IMR-90 (cell line): ENCODE results near the gene UNC13A. TPM values are rescaled to one million over a fixed set of nuclear protein-coding genes. Genes with fewer than 3 reads are reported as not detected.

ENCODE experiments used
- ATAC-seq: fragments of 200-7000 bp; cut with Tn5 transposase; 2 replicates; pipeline ENCODE4 v1.9.1; 2020; ENCODE audit warnings: low read depth, mild to moderate bottlenecking, moderate library complexity
- BruUV-seq: library from RNA; stranded (reverse); fragments of 400-500 nt; replicated peaks from 2 replicates; lab custom pipeline; 2021; lab: Mats Ljungman, UMichigan
- CTCF ChIA-PET: fragments of 300-600 bp; formaldehyde crosslinking; extraction: SDS; loops from one replicate; lab custom pipeline; 2021; ENCODE audit warnings: antibody characterized with exemption; lab: Yijun Ruan, JAX
- POLR2A ChIA-PET: fragments of 300-600 bp; sonication (Branson Sonifier 250); formaldehyde crosslinking; loops from one replicate; lab custom pipeline; 2022; ENCODE audit warnings: antibody characterized with exemption; ENCODE audit not compliant: unreplicated experiment; lab: Charles Lee
- DNase-seq: peaks from one replicate; pipeline ENCODE4 v3.0.0; 2013
- H2AFZ ChIP-seq: replicated peaks from 2 replicates; pipeline ENCODE3; 2013; ENCODE audit warnings: low read length, mild to moderate bottlenecking; ENCODE audit not compliant: poor library complexity
- H2AK5ac ChIP-seq: 2 replicates; pipeline ENCODE4 v1.6.1; 2013; ENCODE audit warnings: low read depth, low read length, inconsistent platforms
- H2AK9ac ChIP-seq: replicated peaks from 2 replicates; pipeline ENCODE3; 2013; ENCODE audit warnings: mild to moderate bottlenecking, low read depth, low read length, moderate library complexity; ENCODE audit not compliant: poor library complexity
- H2BK120ac ChIP-seq: 2 replicates; pipeline ENCODE4 v1.6.1; 2013; ENCODE audit warnings: low read depth, low read length, inconsistent platforms
- H2BK15ac ChIP-seq: 3 replicates; pipeline ENCODE4 v1.6.1; 2013; ENCODE audit warnings: low read depth, low read length, inconsistent platforms
- H2BK20ac ChIP-seq: 2 replicates; pipeline ENCODE4 v1.6.1; 2013; ENCODE audit warnings: low read depth, mild to moderate bottlenecking, inconsistent platforms, low read length, moderate library complexity
- H2BK5ac ChIP-seq: 2 replicates; pipeline ENCODE4 v1.6.1; 2013; ENCODE audit warnings: mild to moderate bottlenecking, low read depth, low read length, inconsistent platforms; ENCODE audit not compliant: poor library complexity, severe bottlenecking
- H3K14ac ChIP-seq: replicated peaks from 2 replicates; pipeline ENCODE4 v1.6.1; 2013; ENCODE audit warnings: low read depth, low read length, inconsistent platforms
- H3K18ac ChIP-seq: 2 replicates; pipeline ENCODE4 v1.6.1; 2013; ENCODE audit warnings: low read depth, low read length, control low read depth
- H3K23ac ChIP-seq: 2 replicates; pipeline ENCODE4 v1.6.1; 2013; ENCODE audit warnings: low read depth, low read length, inconsistent platforms
- H3K27ac ChIP-seq: 2 replicates; pipeline ENCODE4 v1.5.1; 2013; ENCODE audit warnings: mild to moderate bottlenecking, control low read depth, low read length; ENCODE audit not compliant: insufficient read depth
- H3K27me3 ChIP-seq: 2 replicates; pipeline ENCODE4 v1.6.1; 2013; ENCODE audit warnings: low read length; ENCODE audit not compliant: control insufficient read depth, insufficient read depth
- H3K36me3 ChIP-seq: 2 replicates; pipeline ENCODE4 v1.6.1; 2013; ENCODE audit warnings: low read length, mixed read lengths; ENCODE audit not compliant: control insufficient read depth, insufficient read depth
- H3K4ac ChIP-seq: 2 replicates; pipeline ENCODE4 v1.6.1; 2013; ENCODE audit warnings: low read depth, low read length, inconsistent platforms
- H3K4me1 ChIP-seq: 2 replicates; pipeline ENCODE4 v1.6.1; 2013; ENCODE audit warnings: low read length, mixed read lengths; ENCODE audit not compliant: control insufficient read depth, insufficient read depth
- H3K4me2 ChIP-seq: 2 replicates; pipeline ENCODE4 v1.6.1; 2013; ENCODE audit warnings: low read depth, mild to moderate bottlenecking, control low read depth, low read length, moderate library complexity
- H3K4me3 ChIP-seq: 2 replicates; pipeline ENCODE4 v1.5.1; 2013; ENCODE audit warnings: low read depth, mild to moderate bottlenecking, control low read depth, low read length, moderate library complexity; ENCODE audit not compliant: insufficient read depth
- H3K56ac ChIP-seq: 2 replicates; pipeline ENCODE4 v1.6.1; 2013; ENCODE audit warnings: low read length, inconsistent platforms; ENCODE audit not compliant: insufficient read depth; ENCODE audit errors: extremely low read depth
- H3K79me1 ChIP-seq, 2 experiments: 2 replicates each; pipeline ENCODE4 v1.6.1; 2013; ENCODE audit warnings: low read length in 2 of 2, inconsistent platforms in 1 of 2, low read depth in 1 of 2
- H3K9ac ChIP-seq: 2 replicates; pipeline ENCODE4 v1.6.1; 2013; ENCODE audit warnings: low read depth, low read length, control low read depth
- H3K9me1 ChIP-seq: 2 replicates; pipeline ENCODE4 v1.6.1; 2013; ENCODE audit warnings: low read length, inconsistent platforms; ENCODE audit not compliant: insufficient read depth
- H3K9me3 ChIP-seq: 2 replicates; pipeline ENCODE4 v1.6.1; 2013; ENCODE audit warnings: low read length; ENCODE audit not compliant: control insufficient read depth, insufficient read depth
- H4K20me1 ChIP-seq: 2 replicates; pipeline ENCODE4 v1.6.1; 2013; ENCODE audit warnings: low read length, inconsistent platforms; ENCODE audit not compliant: insufficient read depth
- H4K5ac ChIP-seq: 2 replicates; pipeline ENCODE4 v1.6.1; 2013; ENCODE audit warnings: mild to moderate bottlenecking, low read depth, low read length, control low read depth
- H4K8ac ChIP-seq, 2 experiments: 2 replicates each; pipeline ENCODE4 v1.6.1; 2013; ENCODE audit warnings: low read depth in 2 of 2, low read length in 2 of 2, control low read depth in 1 of 2, inconsistent platforms in 1 of 2
- H4K91ac ChIP-seq: 2 replicates; pipeline ENCODE4 v1.6.1; 2013; ENCODE audit warnings: low read depth, low read length, inconsistent platforms; ENCODE audit not compliant: insufficient read depth
- BHLHE40 ChIP-seq: fragments of 150-350 bp; IDR thresholded peaks from 2 replicates; pipeline ENCODE4 v1.6.1; 2016; ENCODE audit warnings: mild to moderate bottlenecking, low read depth, low read length
- CEBPB ChIP-seq: IDR thresholded peaks from 2 replicates; pipeline ENCODE4 v1.6.1; 2012; ENCODE audit warnings: low read depth, low read length, improper control_type of control experiment
- CHD1 ChIP-seq: IDR thresholded peaks from 2 replicates; pipeline ENCODE4 v1.6.1; 2012; ENCODE audit warnings: low read depth, low read length, improper control_type of control experiment
- FOS ChIP-seq: fragments of 150-350 bp; IDR thresholded peaks from 2 replicates; pipeline ENCODE4 v1.6.1; 2016; ENCODE audit warnings: low read depth, low read length
- MAFK ChIP-seq: IDR thresholded peaks from 2 replicates; pipeline ENCODE4 v1.6.1; 2012; ENCODE audit warnings: low read depth, low read length, improper control_type of control experiment
- MAZ ChIP-seq: IDR thresholded peaks from 2 replicates; pipeline ENCODE4 v1.6.1; 2012; ENCODE audit warnings: low read depth, mild to moderate bottlenecking, low read length, improper control_type of control experiment, moderate library complexity, borderline replicate concordance
- NFE2L2 ChIP-seq: fragments of 150-350 bp; IDR thresholded peaks from 2 replicates; pipeline ENCODE4 v1.6.1; 2016; ENCODE audit warnings: low read depth, mild to moderate bottlenecking, low read length
- POLR2A ChIP-seq: IDR thresholded peaks from 2 replicates; pipeline ENCODE4 v1.6.1; 2012; ENCODE audit warnings: mild to moderate bottlenecking, low read depth, low read length
- RAD21 ChIP-seq: IDR thresholded peaks from 2 replicates; pipeline ENCODE4 v1.6.1; 2012; ENCODE audit warnings: low read length, improper control_type of control experiment
- RCOR1 ChIP-seq: IDR thresholded peaks from 2 replicates; pipeline ENCODE4 v1.6.1; 2012; ENCODE audit warnings: mild to moderate bottlenecking, low read length, improper control_type of control experiment; ENCODE audit not compliant: insufficient replicate concordance
- RFX5 ChIP-seq: IDR thresholded peaks from 2 replicates; pipeline ENCODE4 v1.8.0; 2012; ENCODE audit warnings: low read depth, mild to moderate bottlenecking, low read length, moderate library complexity
- SMC3 ChIP-seq: fragments of 150-350 bp; IDR thresholded peaks from 2 replicates; pipeline ENCODE4 v1.6.1; 2016; ENCODE audit warnings: low read depth, mild to moderate bottlenecking, antibody characterized with exemption, low read length, moderate library complexity
- USF2 ChIP-seq: fragments of 150-350 bp; IDR thresholded peaks from 2 replicates; pipeline ENCODE4 v1.6.1; 2017; ENCODE audit warnings: mild to moderate bottlenecking, antibody characterized with exemption, low read length, low read depth
- WGBS, 2 experiments: methylation state at CpG; one replicate each; pipeline versions ENCODE4 v1.1.5 to v1.1.7; 2013; ENCODE audit warnings: missing lambda C conversion rate in 2 of 2; ENCODE audit not compliant: insufficient read length in 1 of 2; ENCODE audit errors: extremely low coverage in 2 of 2; 5-methylcytosine and 5-hydroxymethylcytosine counted together
- dilution Hi-C: fragments of 300-500 bp; cut with HindIII; formaldehyde crosslinking; loops from one replicate; pipeline ENCODE4 v1.14.3; 2018; ENCODE audit warnings: low sequenced_read_pairs; ENCODE audit not compliant: unreplicated experiment
- in situ Hi-C: fragments of 300-500 bp; cut with MboI; formaldehyde crosslinking; loops from 3 replicates; pipeline ENCODE4 v1.14.3; 2019; ENCODE audit warnings: low sequenced_read_pairs, inconsistent platforms, mixed read lengths
- intact Hi-C: fragments of 100-400 bp; cut with micrococcal nuclease; formaldehyde crosslinking; loops from 2 replicates; pipeline ENCODE4 v1.10.0; 2022
- polyA plus RNA-seq, 3 experiments: library from polyadenylated mRNA; depleted of rRNA; stranded (reverse); fragments of >200 nt; gene quantifications; 2 replicates each; pipeline ENCODE4 v1.2.3, GENCODE V29; 2012; ENCODE audit warnings: low replicate concordance in 1 of 3
- total RNA-seq: library from RNA; depleted of rRNA; stranded (reverse); fragments of >200 nt; gene quantifications from 2 replicates; pipeline ENCODE4 v1.2.3, GENCODE V29; 2012
- TF ChIP-seq, protein P1 (sequence below): conservative IDR thresholded peaks from 2 replicates; pipeline ENCODE4 v1.5.1; 2012; ENCODE audit warnings: mild to moderate bottlenecking, low read depth, low read length, improper control_type of control experiment

The UNC13A gene
- total and polyA plus RNA-seq, 2 of the 4 experiments (the other 2 are of a cell fraction): 0.18 to 0.22 TPM

DNA sequence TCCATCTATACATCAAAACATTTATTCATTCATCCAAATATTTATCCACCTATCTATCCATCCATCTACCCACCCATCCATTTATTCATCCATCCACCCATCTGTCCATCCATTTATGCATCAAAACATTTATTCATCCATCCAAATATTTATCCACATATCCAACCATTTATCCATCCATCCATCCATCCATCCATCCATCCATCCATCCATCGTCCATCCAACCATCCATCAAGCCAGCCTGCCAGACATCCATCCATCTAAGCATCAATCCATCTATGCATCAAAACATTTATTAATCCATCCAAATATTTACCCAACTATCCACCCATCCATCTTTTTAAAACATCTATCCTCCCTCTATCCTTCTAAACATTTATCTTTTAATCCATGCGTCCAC lies 62.2 kb downstream of the UNC13A start:
- ATAC-seq: no peak
- ChIA-PET CTCF (no interaction called here), POLR2A (no interaction called here)
- Histone ChIP-seq H2BK20ac (no peak overlapping the region), H3K27ac (no peak overlapping the region), H3K9ac (no peak overlapping the region), H3K4me3 (no peak overlapping the region), H2BK5ac (peak overlapping the region; percentile 19), H2BK15ac (no peak overlapping the region), H4K5ac (no peak overlapping the region), H2BK120ac (no peak overlapping the region), H3K4me2 (no peak overlapping the region), H2AFZ (no peak overlapping the region), H2AK5ac (no peak overlapping the region), H3K79me1 (no peaks in the 10 kb centered on the region), H4K20me1 (no peaks in the 10 kb centered on the region), H3K4ac (no peak overlapping the region), H3K4me1 (no peaks in the 10 kb centered on the region), H2AK9ac (no peak overlapping the region), H3K27me3 (peaks cover 7% of the 10 kb centered on the region), H3K18ac (no peak overlapping the region), H3K9me3 (peaks cover 7% of the 10 kb centered on the region), H3K56ac (no peak overlapping the region), H4K8ac (no peak overlapping the region), H3K9me1 (no peaks in the 10 kb centered on the region), H3K23ac (no peak overlapping the region), H3K36me3 (no peaks in the 10 kb centered on the region), H3K14ac (no peak overlapping the region), H4K91ac (no peak overlapping the region)
- no peak for DNase-seq
- intact Hi-C loops: no loop called here
- in situ Hi-C loops: no loop called here
- dilution Hi-C loops: no loop called here
- TF ChIP-seq BHLHE40 (no peak), CHD1 (no peak), MAZ (no peak), SMC3 (no peak), RFX5 (no peak), POLR2A (no peak), RCOR1 (no peak), RAD21 (no peak), CEBPB (no peak), MAFK (no peak), USF2 (no peak), NFE2L2 (no peak), FOS (no peak)
- TF ChIP-seq, protein P1, sequence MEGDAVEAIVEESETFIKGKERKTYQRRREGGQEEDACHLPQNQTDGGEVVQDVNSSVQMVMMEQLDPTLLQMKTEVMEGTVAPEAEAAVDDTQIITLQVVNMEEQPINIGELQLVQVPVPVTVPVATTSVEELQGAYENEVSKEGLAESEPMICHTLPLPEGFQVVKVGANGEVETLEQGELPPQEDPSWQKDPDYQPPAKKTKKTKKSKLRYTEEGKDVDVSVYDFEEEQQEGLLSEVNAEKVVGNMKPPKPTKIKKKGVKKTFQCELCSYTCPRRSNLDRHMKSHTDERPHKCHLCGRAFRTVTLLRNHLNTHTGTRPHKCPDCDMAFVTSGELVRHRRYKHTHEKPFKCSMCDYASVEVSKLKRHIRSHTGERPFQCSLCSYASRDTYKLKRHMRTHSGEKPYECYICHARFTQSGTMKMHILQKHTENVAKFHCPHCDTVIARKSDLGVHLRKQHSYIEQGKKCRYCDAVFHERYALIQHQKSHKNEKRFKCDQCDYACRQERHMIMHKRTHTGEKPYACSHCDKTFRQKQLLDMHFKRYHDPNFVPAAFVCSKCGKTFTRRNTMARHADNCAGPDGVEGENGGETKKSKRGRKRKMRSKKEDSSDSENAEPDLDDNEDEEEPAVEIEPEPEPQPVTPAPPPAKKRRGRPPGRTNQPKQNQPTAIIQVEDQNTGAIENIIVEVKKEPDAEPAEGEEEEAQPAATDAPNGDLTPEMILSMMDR: no peak
- no TSS peak for BruUV-seq
- 69 to 100% methylated on average over 1 to 2 of the region's 2 CpGs for WGBS, 2 experiments
